ENCODE data around the gene ZNF223. TPM values are rescaled to one million over a fixed set of nuclear protein-coding genes. Genes with fewer than 3 reads are reported as not detected.
A peak's percentile ranks its signal among the peaks of the same experiment; 100 is the strongest.

Gene ZNF223
- total RNA-seq, 1 donor = 5.8 TPM

DNA sequence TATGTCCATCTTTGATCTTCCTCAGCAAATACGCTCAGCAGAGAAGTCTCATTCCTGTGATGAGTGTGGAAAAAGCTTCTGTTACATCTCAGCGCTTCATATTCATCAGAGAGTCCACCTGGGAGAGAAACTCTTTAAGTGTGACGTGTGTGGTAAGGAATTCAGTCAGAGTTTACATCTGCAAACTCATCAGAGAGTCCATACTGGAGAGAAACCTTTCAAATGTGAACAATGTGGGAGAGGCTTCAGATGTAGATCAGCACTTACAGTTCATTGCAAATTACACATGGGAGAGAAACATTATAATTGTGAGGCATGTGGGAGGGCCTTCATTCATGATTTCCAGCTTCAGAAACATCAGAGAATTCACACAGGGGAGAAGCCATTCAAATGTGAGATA, 14.5 kb downstream of the ZNF223 start:
- Histone ChIP-seq H3K4me2 (ENCODE audit: insufficient read depth, low read length) (no peak overlapping the region), H3K9me3 (ENCODE audit: low read depth, low read length) (peaks cover 21% of the 10 kb centered on the region), H3K27me3 (ENCODE audit: insufficient read depth, low read length) (no peaks in the 10 kb centered on the region), H2AFZ (ENCODE audit: low read length) (no peak overlapping the region), H4K20me1 (ENCODE audit: insufficient read depth, low read length) (no peaks in the 10 kb centered on the region), H3K79me2 (ENCODE audit: insufficient read depth, low read length) (no peaks in the 10 kb centered on the region), H3K36me3 (ENCODE audit: insufficient read depth, low read length) (peaks cover 48% of the 10 kb centered on the region), H3K4me1 (ENCODE audit: insufficient read depth, low read length) (no peaks in the 10 kb centered on the region), H3K27ac (ENCODE audit: low read depth, low read length) (no peak overlapping the region), H3K4me3 (ENCODE audit: insufficient read depth, low read length) (no peak overlapping the region)
- DNase-seq (ENCODE audit: insufficient read length, low spot score, missing footprints) = no peak
- TF ChIP-seq, protein P1, sequence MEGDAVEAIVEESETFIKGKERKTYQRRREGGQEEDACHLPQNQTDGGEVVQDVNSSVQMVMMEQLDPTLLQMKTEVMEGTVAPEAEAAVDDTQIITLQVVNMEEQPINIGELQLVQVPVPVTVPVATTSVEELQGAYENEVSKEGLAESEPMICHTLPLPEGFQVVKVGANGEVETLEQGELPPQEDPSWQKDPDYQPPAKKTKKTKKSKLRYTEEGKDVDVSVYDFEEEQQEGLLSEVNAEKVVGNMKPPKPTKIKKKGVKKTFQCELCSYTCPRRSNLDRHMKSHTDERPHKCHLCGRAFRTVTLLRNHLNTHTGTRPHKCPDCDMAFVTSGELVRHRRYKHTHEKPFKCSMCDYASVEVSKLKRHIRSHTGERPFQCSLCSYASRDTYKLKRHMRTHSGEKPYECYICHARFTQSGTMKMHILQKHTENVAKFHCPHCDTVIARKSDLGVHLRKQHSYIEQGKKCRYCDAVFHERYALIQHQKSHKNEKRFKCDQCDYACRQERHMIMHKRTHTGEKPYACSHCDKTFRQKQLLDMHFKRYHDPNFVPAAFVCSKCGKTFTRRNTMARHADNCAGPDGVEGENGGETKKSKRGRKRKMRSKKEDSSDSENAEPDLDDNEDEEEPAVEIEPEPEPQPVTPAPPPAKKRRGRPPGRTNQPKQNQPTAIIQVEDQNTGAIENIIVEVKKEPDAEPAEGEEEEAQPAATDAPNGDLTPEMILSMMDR (IDR thresholded peaks at IDR 0.05; ENCODE audit: extremely low read depth, low read depth, low read length) = no peak

DNA sequence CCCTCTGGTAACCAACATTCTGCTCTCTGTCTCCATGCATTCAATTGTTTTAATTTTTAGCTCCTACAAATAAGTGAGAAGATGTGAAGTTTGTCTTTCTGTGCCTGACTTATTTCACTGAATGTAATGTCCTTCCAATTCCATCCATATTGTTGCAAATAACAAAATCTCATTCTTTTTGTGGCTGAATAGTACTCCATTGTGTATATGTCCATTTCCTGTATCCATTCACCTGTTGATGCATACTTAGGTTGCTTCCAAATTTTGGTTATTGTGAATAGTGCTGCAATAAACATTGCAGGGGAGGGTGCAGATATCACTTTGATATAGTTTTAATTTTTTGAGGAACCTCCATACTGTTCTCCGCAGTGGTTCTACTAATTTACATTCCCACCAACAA, 17.6 kb downstream of the ZNF223 start:
- H3K27me3 ChIP-seq (ENCODE audit: insufficient read depth, low read length) = no peaks in the 10 kb centered on the region
- H3K27ac ChIP-seq (ENCODE audit: low read depth, low read length) = no peak overlapping the region
- H3K9me3 ChIP-seq (ENCODE audit: low read depth, low read length) = peaks cover 21% of the 10 kb centered on the region
- no peak overlapping the region for H2AFZ ChIP-seq (ENCODE audit: low read length)
- H4K20me1 ChIP-seq (ENCODE audit: insufficient read depth, low read length) = no peaks in the 10 kb centered on the region
- TF ChIP-seq, protein P1 (IDR thresholded peaks at IDR 0.05; ENCODE audit: extremely low read depth, low read depth, low read length) = no peak
- peaks cover 8% of the 10 kb centered on the region for H3K79me2 ChIP-seq (ENCODE audit: insufficient read depth, low read length)
- DNase-seq (ENCODE audit: insufficient read length, low spot score, missing footprints) = no peak
- no peak overlapping the region for H3K4me3 ChIP-seq (ENCODE audit: insufficient read depth, low read length)
- no peak overlapping the region for H3K4me2 ChIP-seq (ENCODE audit: insufficient read depth, low read length)
- H3K4me1 ChIP-seq (ENCODE audit: insufficient read depth, low read length) = peaks cover 9% of the 10 kb centered on the region
- H3K36me3 ChIP-seq (ENCODE audit: insufficient read depth, low read length) = peaks cover 30% of the 10 kb centered on the region

DNA sequence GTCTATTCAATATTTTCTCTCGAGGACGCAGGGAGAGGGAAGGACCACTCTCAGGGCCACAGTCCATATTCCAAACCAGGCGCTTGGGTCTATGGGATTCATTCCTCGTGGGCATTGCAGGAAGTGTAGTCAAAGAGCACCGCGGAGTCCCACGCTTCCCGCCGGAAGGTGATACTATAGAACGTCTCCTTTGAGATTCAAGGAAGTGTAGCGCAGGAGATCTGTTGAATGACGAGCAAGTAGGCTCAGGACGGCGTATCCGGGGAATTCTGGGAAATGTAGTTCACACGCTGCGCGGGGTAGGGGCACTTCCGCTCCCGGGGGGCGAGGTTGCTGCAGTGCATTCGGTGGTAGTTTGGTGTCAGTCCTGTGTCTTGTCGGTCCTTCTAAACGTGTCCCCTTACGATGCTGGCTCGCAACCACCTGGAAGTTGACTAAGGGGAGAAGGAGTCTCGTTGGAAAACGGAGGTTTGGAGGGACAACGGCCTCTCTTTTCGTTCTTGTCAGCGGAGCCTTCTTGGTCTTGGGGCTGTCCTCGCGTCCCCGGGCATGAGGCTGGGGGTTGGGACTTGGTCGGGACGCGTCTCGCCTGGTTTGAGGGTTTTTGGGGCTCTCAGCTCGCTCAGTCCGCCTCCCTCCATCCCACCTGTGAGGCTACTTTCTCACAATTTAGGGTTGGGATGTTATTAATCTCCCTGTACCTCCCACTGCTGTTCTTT, 20.1 kb downstream of the ZNF223 start, which contains the start of gene ZNF284:
Gene ZNF284, plus strand, starts transcription at position 336 of the 719 bp plus-strand sequence. CDS start 4,231 bp downstream, outside the sequence.
- DNase-seq (ENCODE audit: insufficient read length, low spot score, missing footprints) = peak; percentile 96
- peak within 1 kb of the TSS; percentile 100 for H2AFZ ChIP-seq (ENCODE audit: low read length)
- H3K4me2 ChIP-seq (ENCODE audit: insufficient read depth, low read length) = peak within 1 kb of the TSS; percentile 99
- H3K36me3 ChIP-seq (ENCODE audit: insufficient read depth, low read length) = peaks cover 6% of the 10 kb centered on the region
- no peaks in the 10 kb centered on the region for H3K27me3 ChIP-seq (ENCODE audit: insufficient read depth, low read length)
- H3K9me3 ChIP-seq (ENCODE audit: low read depth, low read length) = peaks cover 5% of the 10 kb centered on the region
- peak within 1 kb of the TSS; percentile 95 for H3K4me3 ChIP-seq (ENCODE audit: insufficient read depth, low read length)
- H3K27ac ChIP-seq (ENCODE audit: low read depth, low read length) = peak within 1 kb of the TSS; percentile 40
- peaks cover 8% of the 10 kb centered on the region for H3K79me2 ChIP-seq (ENCODE audit: insufficient read depth, low read length)
- H4K20me1 ChIP-seq (ENCODE audit: insufficient read depth, low read length) = no peaks in the 10 kb centered on the region
- TF ChIP-seq, protein P1 (IDR thresholded peaks at IDR 0.05; ENCODE audit: extremely low read depth, low read depth, low read length) = no peak
- peaks cover 9% of the 10 kb centered on the region for H3K4me1 ChIP-seq (ENCODE audit: insufficient read depth, low read length)

DNA sequence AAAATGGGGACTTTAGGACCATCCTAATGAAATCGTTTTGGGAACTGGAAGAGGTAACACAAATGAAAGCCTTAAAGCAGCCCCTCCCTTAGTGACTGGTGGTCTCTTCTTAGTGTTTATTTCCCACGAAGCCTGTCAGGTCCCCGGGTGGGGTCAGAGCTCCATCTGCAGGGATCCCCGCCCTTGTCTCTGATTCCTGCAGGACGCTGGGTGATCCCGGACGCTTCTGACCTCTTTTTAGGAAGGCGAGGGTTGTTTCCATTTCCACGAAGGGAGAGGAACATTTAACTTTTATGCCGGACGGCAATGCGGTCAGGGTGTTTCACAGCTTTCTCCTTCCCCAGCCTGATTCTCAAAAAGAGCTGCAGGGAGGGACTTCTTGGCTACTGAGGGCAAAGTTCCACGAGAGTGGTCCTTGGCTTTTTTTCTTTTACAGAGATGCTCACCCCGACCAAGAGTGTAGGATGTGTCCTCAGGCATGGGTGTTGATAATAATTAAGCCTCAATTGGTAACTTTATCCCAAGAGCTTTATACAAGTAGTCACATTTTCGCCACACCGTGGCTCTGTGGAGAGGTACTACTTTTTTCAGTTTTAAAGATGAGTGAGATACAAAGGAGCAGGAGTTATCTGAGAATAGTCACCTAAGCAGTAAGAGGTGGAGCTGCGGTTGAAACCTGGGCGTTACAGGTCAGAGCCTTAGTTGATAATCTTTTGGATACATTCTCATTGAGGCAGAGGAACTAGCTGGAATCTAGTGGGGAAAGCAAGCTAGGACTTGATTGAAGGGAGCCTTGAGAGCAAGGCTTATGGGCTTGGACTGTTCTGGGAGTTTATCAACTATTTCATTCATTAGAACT, 20.9 kb downstream of the ZNF223 start:
- peaks cover 8% of the 10 kb centered on the region for H3K79me2 ChIP-seq (ENCODE audit: insufficient read depth, low read length)
- no peaks in the 10 kb centered on the region for H3K27me3 ChIP-seq (ENCODE audit: insufficient read depth, low read length)
- no peaks in the 10 kb centered on the region for H3K9me3 ChIP-seq (ENCODE audit: low read depth, low read length)
- H3K36me3 ChIP-seq (ENCODE audit: insufficient read depth, low read length) = no peaks in the 10 kb centered on the region
- H2AFZ ChIP-seq (ENCODE audit: low read length) = peak overlapping the region; percentile 100
- H3K4me2 ChIP-seq (ENCODE audit: insufficient read depth, low read length) = peak overlapping the region; percentile 99
- no peaks in the 10 kb centered on the region for H4K20me1 ChIP-seq (ENCODE audit: insufficient read depth, low read length)
- H3K27ac ChIP-seq (ENCODE audit: low read depth, low read length) = no peak overlapping the region
- DNase-seq (ENCODE audit: insufficient read length, low spot score, missing footprints) = no peak
- peak overlapping the region; percentile 95 for H3K4me3 ChIP-seq (ENCODE audit: insufficient read depth, low read length)
- TF ChIP-seq, protein P1 (IDR thresholded peaks at IDR 0.05; ENCODE audit: extremely low read depth, low read depth, low read length) = no peak
- H3K4me1 ChIP-seq (ENCODE audit: insufficient read depth, low read length) = peaks cover 9% of the 10 kb centered on the region

Data from osteoblast (primary cell).